Putamen (tissue), 1 donor: ENCODE results near the gene MRPL24.
"Not testable (repeated sequence)": the region's sequence is repeated elsewhere in the genome, so short reads cannot be mapped to it uniquely, and the experiment has no call there.

ENCODE experiments used
- DNase-seq: peaks from one replicate; pipeline ENCODE4 v3.0.0-alpha.2; 2016; ENCODE audit warnings: low spot score

MRPL24 gene

GRCh38 chr1:156740741-156741480 is at the start of gene MRPL24:
TSS of gene MRPL24 (minus strand) at chr1:156741088. CDS start at chr1:156738704, 2,384 bp downstream.
- DNase-seq, result peak; percentile 100

GRCh38 chr1:156789621-156790318 is 48.9 kb upstream of the MRPL24 start:
- no peak for DNase-seq

- DNase-seq, result no peak
Measured at GRCh38 chr1:156788136-156788535, 47.2 kb upstream of the MRPL24 start.

- no peak for DNase-seq
Measured at GRCh38 chr1:156786640-156787039, 45.8 kb upstream of the MRPL24 start.

GRCh38 chr1:156785458-156785857 is 44.6 kb upstream of the MRPL24 start:
- no peak for DNase-seq

- no peak for DNase-seq
Measured at GRCh38 chr1:156781585-156782186, 40.8 kb upstream of the MRPL24 start.

- DNase-seq, result no peak
Measured at GRCh38 chr1:156777573-156777972, 36.7 kb upstream of the MRPL24 start.

GRCh38 chr1:156776942-156777341 is 36.1 kb upstream of the MRPL24 start:
- DNase-seq, result no peak

- no peak for DNase-seq
Measured at GRCh38 chr1:156775799-156776198, 34.9 kb upstream of the MRPL24 start.

- no peak for DNase-seq
Measured at GRCh38 chr1:156773607-156774006, 32.7 kb upstream of the MRPL24 start.

- DNase-seq, result no peak
Measured at GRCh38 chr1:156772728-156773497, 32.0 kb upstream of the MRPL24 start.

- DNase-seq, result no peak
Measured at GRCh38 chr1:156772222-156772621, 31.3 kb upstream of the MRPL24 start.

- DNase-seq, result no peak
Measured at GRCh38 chr1:156768610-156769295, 27.9 kb upstream of the MRPL24 start.

GRCh38 chr1:156767879-156768604 is 27.2 kb upstream of the MRPL24 start:
- DNase-seq, result no peak

GRCh38 chr1:156767101-156767878 is 26.4 kb upstream of the MRPL24 start, which contains the start of gene PRCC:
TSS of gene PRCC (plus strand) at chr1:156767535. CDS start at chr1:156767772, 237 bp downstream.
- DNase-seq, result peak; percentile 100

- DNase-seq, result no peak
Measured at GRCh38 chr1:156766298-156767100, 25.6 kb upstream of the MRPL24 start.

- DNase-seq, result no peak
Measured at GRCh38 chr1:156765666-156766065, 24.8 kb upstream of the MRPL24 start.

- not testable (repeated sequence) for DNase-seq
Measured at GRCh38 chr1:156765136-156765535, 24.2 kb upstream of the MRPL24 start.

GRCh38 chr1:156760796-156761104 is 19.9 kb upstream of the MRPL24 start:
- DNase-seq, result no peak
